GM12801 (cell line): ENCODE data around the gene UACA.

Source experiments
- TF ChIP-seq, protein P1 (sequence below): IDR thresholded peaks from one replicate; pipeline ENCODE4 v1.5.1; 2011; ENCODE audit warnings: control low read depth; ENCODE audit not compliant: insufficient read length; ENCODE audit errors: extremely low read depth

Gene UACA

DNA sequence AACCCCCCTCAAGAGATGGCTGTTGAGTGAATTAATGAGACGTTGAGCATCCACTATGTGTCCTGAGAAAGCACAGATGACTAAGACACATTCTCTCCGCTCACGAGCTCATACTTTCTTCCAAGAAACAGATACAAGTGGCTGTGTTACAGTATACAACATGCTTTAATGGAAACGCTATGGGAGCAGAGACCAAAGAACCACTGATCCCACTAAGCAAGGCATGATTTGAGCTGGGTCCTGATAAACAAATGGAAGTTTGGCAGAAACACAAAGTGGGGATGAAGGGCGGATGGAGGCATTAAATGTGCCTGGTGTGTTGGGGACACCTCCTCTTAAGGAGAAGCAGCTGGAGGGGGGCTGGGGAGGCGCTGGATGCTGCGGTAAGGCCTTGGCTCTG, 129.4 kb downstream of the UACA start:
- TF ChIP-seq, protein P1, sequence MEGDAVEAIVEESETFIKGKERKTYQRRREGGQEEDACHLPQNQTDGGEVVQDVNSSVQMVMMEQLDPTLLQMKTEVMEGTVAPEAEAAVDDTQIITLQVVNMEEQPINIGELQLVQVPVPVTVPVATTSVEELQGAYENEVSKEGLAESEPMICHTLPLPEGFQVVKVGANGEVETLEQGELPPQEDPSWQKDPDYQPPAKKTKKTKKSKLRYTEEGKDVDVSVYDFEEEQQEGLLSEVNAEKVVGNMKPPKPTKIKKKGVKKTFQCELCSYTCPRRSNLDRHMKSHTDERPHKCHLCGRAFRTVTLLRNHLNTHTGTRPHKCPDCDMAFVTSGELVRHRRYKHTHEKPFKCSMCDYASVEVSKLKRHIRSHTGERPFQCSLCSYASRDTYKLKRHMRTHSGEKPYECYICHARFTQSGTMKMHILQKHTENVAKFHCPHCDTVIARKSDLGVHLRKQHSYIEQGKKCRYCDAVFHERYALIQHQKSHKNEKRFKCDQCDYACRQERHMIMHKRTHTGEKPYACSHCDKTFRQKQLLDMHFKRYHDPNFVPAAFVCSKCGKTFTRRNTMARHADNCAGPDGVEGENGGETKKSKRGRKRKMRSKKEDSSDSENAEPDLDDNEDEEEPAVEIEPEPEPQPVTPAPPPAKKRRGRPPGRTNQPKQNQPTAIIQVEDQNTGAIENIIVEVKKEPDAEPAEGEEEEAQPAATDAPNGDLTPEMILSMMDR, result no peak

DNA sequence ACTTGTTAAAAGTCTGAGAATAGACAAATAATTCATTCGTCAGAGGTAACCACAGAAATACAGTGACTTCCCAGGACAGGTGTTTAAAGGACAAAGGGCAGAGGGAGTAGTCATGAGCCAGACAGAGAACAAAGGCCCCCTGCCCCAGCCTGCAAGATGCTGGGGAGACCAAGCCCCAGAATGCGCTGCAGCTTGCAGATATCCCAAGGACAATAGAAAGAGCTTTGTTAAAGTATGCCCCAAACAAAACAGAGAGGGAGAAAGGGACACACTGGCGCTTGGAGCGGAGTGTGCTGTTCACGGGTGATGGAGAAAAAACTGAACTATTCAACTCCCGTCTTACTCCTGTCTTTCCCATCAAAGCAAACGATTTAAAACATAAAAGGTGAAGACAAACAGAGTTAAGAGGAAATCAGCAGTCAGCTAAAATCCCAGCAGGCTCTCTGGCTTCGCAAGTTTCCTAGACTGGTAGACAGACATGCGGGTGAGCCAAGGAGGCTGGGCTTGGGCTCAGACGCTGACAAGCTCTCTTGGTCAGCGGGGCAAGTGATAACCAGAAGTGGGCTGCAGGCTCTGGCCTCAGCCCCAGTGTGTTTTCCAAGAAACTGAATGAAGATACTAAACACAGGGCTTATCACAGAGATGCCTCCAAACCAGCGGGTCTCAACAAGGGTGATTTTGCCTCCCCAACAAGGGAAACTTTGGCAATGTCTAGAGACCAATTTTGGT, 130.1 kb downstream of the UACA start:
- TF ChIP-seq, protein P1, result no peak

DNA sequence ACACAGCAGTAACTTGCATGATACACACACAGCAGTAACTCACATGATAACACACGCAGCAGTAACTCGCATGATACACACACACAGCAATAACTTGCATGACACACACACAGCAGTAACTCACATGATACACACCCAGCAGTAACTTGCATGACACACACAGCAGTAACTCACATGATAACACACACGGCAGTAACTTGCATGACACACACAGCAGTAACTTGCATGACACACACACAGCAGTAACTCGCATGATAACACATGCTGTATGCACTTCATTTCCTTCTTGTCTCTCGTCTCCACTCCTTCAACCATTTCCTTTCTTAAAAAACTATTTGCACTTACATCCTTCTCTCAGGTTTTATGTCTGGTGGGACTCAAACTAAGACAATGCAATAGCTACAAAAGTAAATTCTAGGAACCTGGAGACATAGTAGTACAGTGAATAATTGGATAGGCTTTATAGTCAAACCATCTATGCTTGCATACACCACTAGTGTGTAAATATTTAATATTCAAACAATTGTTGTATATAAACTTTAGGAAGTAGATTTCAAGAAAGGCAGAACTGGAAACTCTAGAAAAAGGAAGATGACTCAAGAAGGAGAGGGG, 130.8 kb downstream of the UACA start:
- TF ChIP-seq, protein P1, result no peak

DNA sequence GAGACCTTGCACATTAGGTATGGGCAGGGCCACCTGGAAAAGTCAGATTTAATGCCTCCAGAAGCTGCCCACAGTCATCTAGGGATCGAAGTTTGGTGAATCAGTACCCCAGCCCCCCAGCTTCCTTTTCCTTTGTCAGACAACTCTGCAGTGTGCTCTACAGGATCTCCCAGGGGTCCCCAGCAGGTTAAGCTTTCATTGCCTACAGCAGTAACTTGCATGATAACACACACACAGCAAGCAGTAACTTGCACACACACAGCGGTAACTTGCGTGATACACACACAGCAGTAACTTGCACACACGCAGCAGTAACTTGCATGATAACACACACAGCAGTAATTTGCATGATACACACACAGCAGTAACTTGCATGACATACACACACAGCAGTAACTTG, 131.3 kb downstream of the UACA start:
- TF ChIP-seq, protein P1, result no peak

DNA sequence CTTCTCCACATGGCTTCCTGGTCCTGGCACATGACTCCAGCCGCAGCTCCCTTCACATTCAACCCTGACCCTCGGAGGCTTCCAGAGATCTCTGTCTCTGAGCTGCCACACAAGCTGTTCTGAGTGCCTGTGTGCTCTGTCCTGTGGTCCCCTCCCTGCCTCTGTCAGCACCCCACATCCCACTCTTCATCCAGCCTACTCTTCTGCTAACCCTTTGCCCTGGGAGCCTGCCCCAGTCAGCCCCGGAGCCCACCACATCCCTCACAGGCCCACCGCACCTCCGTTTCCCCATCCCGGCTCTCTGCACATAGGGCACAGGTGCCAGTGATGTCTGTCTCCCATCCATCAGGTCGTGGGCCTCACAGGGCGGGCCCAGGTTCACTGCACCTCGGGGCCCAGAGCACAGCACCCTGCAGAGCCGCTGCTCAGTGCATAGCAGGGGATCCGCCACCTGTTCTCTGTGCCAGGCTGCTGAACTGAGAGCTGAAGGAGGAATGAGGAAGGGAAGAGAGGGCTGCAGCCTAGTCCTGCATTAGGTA, 133.6 kb downstream of the UACA start:
- TF ChIP-seq, protein P1, result no peak

DNA sequence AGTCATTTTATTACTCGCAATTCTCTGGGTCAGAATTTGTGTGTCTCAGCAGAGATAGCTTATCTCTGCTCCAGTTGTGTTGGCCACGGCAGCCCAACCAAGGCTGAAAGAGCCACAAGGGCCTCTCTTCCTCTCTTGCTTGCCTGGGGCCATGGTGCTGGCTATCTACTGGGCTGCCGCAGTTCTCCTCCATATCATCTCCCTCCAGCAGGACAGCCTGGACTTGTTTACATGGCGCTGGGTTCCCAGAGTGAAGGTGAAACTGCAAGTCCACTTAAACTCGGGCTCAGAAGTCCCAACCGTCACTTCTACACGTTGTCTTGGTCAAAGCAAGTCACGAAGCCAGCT, 134.8 kb downstream of the UACA start:
- TF ChIP-seq, protein P1, result no peak

DNA sequence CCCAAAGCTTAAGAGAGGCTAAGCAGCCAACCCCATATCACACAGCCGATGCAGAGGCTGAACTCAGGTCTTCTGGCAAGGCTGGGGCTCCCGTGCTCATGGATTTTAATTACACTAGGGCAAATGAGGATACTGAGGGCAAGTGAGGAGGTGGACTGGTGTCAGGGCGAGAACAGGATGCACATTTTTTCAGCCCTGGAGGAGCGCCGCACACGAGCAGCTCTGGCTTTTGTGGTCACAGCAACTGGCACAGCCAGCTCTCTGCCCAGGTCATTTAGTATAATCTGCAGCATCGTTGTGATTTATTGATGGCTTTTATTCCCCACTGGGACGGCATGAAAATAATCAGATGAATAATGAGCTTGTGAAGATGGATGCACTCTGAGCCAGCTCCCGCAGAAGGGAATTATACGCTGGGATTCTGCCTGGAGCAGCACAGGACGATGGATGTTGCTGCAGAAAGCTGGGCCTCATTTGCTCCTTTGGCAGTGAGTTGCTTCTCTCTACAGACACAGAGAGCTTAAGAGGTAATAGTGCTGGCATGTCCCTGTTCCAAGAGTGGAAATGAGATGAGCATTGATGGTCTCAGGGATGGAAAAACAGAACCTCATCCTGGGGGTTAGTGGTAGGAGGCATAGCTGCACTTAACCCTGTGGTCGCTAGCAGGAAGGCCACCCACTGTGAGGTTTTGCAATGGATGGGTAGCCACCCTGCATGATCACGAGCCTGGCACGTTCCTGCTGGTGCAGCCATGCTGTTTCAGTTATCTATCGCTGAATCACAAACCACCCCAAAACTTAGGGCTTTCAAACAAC, 135.4 kb downstream of the UACA start:
- TF ChIP-seq, protein P1, result no peak
